ENCODE results near the gene CMSS1.

CMSS1 gene

DNA sequence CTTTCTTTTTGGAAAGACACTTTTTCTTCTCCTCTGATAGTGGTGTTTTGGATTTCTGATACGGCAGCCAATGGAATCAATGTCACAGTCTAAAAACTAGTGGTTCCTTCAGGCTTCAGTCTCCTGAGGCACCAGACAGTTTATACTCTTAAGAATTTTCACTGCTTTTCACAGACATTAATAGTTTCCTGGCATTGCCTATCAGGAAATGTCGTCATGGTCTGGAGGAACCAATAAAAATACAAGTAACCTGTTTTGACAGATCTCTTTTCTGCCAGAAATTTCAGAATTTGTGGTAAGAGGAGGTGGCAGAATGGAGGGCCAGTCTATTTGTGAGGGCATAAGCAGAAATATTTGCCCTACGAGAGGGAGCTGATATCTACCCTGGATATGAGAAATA is 251.8 kb downstream of the CMSS1 start:
- no peak for DNase-seq

DNA sequence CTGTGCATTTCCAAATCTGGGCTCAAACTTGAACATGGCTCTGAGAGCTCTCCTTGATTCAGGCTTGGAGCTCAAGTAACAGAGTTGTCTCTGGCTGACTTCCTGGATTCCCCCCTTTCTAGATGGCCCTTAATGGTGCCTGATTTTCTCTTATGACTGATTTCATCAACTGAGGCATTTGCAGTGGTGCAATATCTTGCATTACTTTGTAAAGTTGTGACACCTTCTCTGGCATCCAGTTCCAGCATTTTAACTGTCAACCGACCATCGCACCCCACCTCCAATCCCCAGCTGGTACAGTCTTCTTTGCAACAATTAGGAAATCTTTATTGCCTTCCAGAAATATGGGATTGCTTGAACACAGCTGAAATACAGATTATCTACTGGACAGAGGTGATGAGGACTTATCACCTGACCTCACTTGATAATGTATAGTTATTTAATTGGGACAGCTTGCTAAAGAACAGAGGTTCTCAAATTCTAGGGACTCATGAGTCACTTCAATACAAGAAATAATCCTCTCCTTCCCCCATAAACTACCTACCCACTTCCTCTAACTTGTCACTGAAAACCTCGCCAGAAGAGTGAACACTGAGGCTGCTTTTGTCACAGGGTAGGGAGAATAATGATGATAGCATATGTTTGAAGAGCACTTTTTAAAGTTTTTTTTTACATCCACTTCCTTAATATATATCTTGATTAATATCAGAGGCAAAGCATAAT is 254.8 kb downstream of the CMSS1 start:
- peak; percentile 71 for DNase-seq

DNA sequence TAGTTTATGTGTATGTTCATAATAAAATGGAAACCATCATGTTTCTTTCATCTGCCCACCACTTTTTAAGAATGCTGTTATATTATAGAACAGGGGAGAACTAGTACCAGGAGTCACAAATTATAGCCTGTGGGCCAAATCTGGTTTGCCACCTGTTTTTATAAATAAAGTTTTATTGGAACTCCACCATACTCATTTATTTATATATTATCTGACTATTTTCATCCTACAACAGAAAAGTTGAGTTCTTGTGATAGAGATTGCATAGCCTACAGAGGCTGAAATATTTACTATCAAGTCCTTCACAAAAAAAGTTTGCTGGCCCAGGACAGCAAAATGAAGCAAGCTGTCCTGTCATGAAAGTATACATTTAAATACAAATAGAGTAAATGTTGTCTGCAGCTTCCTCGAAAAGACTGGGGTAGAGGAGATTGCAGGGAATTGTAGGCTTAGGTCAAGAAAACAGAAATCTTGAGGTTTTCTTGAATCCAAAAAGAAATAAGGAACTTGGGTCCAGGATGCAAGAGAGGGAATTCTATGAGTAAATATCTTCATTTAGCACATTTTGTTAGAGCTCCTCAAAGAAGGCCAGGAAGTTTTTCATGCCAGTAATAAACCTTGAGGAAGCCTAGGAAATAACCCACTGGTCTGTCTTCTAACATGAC is 255.5 kb downstream of the CMSS1 start:
- peak; percentile 11 for DNase-seq

DNA sequence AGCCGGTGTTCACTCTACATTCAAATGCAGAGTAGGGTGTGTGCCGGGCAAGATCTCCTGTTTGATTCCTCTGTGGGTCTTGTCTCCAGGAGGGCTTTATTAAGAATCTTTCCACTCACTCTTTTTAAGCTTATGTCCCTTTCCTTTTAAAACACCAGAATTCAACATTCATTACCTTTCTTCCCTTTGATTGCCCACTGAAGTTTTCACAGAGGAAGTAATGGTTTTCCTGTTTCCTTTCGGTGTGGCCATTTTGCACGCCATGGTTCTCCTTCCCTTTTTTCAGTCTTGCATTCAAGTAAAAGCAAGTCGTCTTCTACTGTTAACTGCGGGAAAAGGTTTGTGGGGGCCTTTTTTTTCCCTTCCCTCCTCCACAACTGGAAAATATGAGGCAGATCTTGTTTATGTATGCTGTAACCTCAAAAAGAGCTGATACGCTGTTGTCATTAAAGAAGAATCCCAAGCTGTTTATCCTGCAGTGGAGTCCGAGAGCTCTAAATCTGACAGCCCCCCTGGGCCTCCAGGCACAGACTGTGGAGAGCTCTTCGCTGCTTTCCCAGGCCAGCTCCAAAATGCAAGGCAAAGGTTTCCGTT is 256.1 kb downstream of the CMSS1 start:
- peak; percentile 48 for DNase-seq

DNA sequence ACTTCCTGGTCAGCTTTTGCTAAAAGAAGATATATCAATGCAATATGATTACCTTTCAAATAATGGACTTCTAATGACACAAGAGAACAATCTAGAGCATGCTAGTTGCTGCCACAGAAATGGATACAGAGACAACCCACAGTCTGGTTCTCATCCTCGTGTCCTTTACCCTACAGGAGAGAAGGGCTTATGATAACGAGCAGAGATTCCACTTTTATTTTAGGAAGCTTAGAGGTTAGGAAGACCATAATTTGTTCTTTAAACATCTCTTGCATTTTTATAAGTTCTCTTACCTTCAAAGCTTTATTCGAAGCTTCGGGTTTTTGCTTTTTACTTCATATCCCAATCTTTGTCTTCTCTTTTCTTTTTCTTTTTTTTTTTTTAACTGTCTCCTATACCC is 257.5 kb downstream of the CMSS1 start:
- no peak for DNase-seq

DNA sequence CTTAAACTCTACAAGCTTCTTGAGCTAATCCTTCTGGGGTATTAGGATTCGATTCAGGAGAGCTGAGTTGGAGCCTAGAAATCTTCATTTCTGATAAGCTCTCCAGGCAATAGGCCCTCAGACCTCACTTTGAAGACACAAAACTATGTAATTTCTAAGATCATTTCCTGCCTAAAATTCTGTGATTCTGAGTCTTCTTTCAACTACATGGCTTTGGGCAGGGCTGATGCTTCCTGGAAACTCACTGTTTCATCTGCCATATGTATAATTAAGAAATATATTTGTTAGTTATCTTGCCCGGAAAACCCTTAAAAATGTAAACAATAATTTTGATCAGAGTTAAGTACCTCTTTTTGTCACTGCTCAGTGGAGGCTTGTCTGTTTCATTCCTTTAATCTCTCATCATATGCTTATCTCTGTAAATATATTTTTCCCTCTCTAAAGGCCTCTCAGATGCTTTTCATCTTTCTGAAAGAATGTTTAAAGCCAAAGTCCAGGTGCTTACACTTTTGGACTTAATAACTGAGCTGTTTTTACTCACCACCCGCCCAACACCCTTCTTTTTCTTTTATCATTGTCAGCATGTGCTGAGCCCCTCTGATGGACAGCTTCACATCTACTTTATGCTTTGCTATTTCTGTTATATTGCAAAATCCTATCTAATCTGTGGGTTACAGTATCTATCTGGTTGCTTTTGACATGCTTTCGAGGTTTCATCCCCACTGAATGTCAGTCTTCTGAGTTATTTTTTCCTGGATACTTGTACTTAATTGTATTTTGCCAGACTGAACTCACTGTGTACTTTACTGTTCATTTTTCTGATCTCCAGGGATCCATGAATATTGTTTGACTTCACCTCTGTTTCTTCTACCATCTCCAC is 258.4 kb downstream of the CMSS1 start:
- no peak for DNase-seq

DNA sequence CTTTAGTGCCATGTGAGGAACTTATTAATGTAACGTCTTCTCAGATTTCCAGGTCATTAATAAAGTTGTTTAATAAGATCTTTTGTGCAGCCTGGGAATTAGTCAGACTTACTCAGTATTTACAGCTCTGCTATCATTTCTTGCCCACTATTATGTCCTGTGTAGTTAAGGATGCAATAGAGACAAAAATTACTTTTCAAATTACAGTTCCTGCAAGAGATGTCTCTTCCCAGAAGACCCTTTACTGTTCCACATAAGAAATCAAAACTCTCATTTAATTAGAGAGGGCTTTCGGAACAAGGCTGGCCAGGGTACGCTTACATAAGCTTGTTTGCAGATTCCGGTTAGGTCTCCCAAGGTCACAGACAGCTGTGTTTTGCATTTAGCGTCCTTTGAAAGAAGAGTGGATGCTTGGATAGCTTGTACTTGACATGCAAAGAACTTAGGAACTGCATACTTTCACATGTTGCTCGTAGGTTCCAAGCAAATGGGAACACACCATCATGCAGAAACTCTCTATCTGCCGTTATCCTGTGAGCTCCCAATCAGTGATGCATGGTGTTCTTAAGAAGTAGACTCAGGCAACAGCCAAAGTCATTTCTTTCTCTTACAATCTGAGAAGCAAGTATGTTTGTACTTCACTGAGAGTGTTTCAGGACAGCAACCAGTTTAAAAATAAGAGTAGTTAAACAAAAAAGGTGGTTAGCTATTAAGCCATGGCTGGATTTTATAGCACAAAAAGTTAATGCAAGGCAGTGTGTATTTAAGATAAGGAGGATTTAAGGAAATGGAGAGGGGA is 259.3 kb downstream of the CMSS1 start:
- DNase-seq: no peak

DNA sequence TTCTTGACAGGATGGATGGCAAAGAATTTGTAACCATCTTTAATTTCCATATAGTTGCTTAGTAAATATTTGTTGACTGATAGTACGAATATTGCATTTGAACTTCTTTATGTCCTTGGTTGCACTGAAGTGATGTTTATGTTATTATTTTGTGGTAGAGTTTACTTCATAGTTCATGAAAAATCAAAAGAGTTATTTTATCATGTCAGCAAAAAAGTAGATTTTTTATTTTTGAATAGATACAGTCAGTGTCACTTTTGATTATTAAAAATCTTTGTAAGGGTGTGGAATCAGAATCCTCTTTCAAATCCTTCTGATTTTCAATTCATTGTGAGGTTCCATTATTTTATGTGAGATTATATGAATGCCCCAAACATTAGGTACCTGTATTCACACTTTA is 261.7 kb downstream of the CMSS1 start:
- no peak for DNase-seq

DNA sequence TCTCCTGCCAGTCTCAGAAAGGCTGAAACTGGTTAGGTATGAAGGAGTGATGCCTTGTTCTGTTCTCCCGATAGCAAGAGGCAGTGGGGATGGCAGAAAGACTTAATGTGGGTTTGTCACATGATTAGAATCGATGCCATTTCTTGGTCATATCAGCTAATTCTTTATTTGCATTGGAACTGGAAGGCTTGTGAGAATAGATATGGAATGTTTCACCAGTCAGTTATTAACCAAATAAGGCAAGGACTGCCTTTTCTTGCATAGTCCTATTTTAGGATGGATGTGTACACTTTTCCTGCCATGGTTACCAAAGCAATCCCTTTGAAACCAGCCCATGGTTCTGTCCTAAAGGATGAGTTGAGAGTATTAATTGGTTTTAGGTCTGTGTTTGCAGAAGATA is 262.9 kb downstream of the CMSS1 start:
- DNase-seq: no peak

DNA sequence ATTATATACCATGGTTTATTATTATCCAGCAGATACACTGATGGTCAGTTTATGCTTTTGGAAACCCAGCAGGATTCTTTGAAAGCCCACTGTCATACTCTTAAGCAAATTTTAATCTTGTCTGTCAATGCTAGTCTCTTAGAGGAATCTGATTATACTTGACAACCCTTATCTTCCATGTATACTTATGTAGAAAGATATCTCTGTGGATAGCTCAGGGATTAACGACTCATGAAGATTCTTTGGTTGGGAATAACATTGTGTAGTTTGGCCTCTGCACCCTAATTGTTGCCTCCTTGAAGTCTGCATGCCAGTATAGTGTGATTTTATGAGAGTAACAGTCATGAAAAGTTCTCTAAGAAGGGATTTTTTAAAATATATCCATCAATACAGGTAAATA is 263.6 kb downstream of the CMSS1 start:
- no peak for DNase-seq

DNA sequence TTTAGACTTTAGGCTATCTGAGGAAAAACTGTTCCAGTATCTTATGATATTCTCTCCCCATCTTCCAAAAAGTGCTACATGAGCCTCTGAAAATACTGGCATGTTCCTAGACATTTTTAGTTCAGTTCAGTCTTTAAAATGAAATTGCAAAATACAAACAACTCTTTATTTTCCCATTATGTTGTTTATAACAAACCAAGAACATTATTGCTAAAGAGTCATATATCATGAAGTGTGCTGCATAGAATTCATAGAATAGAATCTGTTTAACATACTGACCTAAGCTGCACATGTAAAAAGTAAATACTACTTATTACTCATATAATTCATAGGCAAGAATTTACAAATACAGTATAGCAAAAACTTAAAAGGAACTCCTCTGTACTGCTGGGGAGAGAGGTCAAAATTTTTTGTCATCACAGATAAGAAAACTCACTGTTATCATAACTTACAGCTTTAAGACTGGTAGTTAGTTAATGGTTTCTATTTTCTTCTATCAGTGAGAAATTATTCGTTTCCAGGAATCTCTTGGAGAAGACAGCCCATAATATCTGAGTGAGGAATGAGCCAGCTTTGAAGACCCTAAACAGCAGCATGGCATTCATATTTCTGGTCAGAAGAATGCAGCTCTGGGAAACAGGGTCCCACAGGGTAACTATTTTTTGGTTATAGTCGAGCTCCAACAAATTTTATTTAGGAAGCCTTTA is 264.5 kb downstream of the CMSS1 start:
- DNase-seq: no peak

DNA sequence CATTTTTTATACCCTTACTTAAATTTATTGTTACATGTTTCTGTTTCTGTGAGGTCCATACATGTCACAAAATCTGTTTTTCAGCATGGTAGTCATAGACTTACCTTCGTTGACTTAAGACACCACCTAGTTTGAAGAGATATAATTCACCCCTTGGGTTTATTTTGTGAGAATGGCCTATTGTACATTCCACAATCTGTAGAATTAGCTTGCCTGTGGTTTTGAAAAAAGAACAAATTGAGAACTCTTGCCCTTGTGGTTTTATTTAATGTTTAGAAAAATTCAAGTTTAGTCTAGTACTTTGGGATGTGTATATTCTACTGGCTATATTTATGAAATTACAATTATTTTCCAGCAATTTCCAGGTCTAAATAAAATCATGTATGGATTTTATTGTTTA is 265.1 kb downstream of the CMSS1 start:
- no peak for DNase-seq

DNA sequence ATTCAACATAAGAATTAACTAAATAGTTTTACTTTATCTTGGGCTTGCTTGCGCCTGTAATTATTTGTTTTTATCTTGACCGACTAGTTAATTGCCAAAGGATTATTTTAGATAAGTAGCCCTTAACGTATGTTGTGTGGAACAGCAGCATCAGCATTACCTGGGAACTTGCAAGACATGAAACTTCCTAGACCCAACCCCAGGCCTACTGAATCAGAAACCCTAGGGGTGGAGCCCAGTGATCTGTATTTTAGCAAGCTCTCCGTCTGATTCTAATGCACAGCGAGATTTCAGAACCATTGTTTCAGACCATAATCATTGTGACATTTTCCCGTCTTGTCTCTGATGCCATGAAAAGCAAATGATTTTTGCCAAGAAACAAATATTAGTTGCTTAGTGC is 265.5 kb downstream of the CMSS1 start:
- no peak for DNase-seq

DNA sequence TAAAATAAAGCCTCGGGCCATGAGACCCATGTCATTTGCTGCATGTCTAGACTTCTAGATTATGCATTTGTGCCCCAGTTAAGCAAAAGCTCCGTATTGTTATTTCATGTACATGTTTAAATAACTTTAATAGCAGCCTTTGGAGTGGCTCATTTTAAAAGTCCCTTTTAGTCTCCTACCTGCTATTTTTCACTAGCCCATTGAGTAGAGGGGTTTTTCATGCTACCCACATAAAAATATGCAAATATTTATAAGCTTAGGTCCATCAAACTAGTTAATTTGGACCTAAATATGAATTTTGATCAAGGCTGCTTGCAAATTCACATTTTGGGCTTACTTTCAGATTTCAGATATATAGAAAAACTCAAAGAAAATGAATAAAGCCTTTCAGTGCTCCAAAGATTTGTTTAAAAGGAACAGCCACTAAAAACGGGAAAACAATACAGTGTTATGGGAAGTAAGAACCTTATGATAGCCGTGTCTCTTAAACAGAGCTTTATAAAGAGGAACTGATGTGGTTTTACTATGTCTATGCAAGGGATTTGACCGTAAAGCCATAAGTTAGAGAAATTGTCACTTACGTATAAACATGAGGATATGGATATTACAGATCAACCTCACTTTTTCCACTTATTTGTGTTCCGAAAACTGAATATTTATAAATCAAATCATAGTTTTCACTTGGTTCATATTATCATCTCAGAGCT is 266.6 kb downstream of the CMSS1 start:
- DNase-seq: peak; percentile 76

DNA sequence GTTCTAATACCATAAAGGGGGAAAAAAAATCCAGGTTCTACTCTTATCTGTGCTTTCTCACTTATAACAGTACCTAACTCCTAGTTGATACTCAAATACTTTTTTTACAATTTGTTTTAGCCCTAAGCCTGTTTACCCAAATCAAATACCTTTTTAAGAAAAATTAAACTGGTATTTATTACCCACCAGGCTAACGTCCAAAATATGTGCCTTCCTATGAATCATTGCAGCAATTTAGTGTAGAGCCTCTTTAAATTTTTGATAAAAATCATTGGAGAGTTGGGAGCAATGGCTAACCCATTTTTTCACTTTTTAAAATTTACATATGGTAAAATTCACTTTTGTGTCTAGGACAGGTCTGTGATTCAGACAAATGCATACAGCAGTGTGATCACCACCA is 268.7 kb downstream of the CMSS1 start:
- no peak for DNase-seq

DNA sequence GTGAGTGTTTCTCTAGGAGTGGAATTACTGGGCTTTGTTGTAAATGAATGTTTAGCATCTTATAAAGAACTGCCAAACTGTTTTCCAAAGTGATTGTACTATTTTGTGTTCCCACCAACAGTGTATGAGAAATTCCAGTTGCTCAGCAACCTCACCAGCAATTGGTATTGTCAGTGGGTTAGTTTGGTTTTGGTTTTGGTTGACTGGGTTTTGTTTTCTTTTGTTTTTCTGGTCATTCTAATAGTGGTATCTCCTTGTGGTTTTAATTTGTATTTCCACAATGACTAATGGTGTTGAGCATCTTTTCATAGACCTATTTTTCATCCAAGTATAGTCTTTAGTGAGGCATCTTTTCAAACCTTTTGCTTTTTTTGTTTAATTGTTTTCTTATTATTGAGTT is 269.5 kb downstream of the CMSS1 start:
- peak; percentile 15 for DNase-seq

DNA sequence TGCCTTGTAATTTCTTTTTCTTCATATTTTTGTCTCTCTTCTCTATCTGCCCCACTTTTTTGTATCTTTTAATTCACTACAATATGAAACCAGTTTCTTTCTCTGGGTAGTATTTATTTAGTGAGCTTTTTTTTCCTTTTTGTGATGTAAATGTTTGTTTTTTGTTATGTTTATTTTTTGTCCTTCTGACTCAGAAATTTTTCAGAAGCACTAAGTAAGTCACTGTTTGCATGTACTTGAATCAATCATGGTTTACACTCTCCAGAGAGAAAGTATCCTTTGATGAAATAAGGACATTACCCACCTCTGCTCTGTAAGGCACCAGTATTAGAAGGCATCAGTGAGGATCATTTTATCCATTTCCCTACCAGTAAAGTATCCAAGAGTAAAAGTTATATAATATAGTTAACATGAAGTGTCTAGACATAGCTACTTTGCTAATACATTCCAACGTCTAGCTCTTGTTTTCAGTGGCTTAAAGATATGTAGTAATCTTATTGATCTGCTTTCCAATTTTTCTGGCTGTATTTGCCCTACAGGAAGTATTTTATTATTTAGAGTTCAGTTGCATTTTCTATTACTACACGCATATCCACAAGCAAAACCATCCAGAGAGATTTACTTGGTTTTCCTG is 271.2 kb downstream of the CMSS1 start:
- no peak for DNase-seq

DNA sequence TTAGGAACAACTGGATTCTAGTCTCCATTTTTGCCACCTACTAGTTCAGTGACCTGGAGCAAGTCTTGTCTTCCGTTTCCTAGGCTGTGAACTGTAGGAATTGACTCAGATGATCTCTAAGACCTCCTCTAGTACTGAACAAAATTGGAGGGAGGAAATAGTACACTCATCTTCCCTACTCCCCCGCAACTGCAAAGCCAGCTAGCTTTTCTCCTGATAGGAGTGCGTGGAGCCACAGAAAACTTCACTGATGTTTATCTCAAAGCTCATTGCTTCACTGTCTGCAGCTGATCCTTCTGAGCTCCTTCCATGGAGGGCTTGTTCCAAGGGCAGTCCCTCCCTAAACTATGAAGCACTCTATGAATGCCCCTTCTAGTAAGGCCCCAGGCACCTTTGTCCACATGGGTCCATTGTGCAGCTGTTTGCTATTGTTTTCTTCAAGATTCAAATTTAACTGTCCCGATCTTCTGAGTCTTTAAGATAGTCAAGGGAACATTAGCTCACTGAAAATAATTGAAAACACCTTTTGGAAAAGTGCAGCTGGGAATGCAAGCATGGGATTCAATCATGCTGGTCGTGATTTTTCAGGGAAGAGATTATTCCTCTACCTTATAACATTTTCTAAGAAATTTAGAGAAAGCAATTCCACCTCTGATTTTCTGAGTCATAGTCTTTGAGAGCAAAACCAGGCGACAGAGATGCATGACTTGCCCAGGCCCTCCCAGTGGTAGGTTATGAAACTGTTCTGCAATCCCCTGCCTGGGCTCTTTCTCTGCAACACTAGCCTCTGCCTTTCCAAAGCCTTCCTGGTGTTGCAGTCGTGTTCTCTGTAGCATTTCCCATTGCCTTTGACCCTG is 272.4 kb downstream of the CMSS1 start:
- DNase-seq: peak; percentile 54

DNA sequence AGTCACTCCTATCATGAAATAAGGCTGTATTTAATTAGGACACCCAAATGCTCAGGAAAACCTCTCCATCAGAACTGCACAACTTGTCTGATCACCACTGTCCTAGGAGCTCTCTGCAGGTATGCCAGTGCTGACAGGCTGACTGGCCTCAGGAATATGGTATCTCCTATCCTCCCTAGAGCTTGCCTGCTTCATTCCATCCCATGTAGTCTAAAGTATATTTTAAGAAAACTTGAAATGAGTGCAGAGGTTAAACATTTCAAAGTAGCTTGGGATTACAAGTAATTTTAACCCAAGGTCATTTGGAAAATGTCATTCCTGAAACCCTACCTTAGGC is 273.0 kb downstream of the CMSS1 start:
- no peak for DNase-seq

DNA sequence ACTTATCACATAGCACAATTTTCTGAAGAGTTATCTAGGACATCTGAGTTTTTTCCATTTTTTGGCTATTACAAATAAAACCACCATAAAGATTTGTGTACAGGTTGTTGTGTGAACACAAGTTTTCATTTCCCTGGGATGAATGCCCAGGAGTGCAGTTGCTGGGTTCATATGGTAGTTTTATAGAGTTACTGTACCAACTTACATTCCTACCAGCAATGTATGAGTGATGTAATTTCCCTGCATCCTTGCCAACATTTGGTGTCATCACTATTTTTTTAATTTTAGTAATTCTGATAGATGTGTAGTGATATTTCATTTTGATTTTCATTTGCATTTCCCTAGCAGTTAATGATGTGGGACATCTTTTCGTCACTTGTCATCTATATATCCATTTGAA is 276.2 kb downstream of the CMSS1 start:
- no peak for DNase-seq

All from inflammatory macrophage treated with lipopolysaccharide for 4 hours (primary cell).